HepG2 (cell line): ENCODE results near the gene TPPP2. TPM values are rescaled to one million over a fixed set of nuclear protein-coding genes. Genes with fewer than 3 reads are reported as not detected.

ENCODE experiments used
- GATAD2A ChIP-seq: IDR thresholded peaks from 2 replicates; pipeline ENCODE4 v1.6.1; 2016
- ISL2 ChIP-seq: sonication (generic); formaldehyde crosslinking; IDR thresholded peaks from 2 replicates; pipeline ENCODE4 v1.5.0; 2020; ENCODE audit warnings: missing genetic modification reagents
- MAFK ChIP-seq, 2 experiments: IDR thresholded peaks in 1 of 2; conservative IDR thresholded peaks in 1 of 2; 2 replicates each; pipeline ENCODE4 v1.6.1; 2011; ENCODE audit warnings: improper control_type of control experiment in 2 of 2, low read length in 2 of 2
- MTF2 ChIP-seq: sonication (generic); formaldehyde crosslinking; IDR thresholded peaks from 2 replicates; pipeline ENCODE4 v1.5.0; 2020; ENCODE audit warnings: missing genetic modification reagents, borderline replicate concordance
- NBN ChIP-seq: fragments of 450-650 bp; conservative IDR thresholded peaks from 2 replicates; pipeline ENCODE4 v1.6.1; 2017
- NRL ChIP-seq: sonication (generic); formaldehyde crosslinking; IDR thresholded peaks from 2 replicates; pipeline ENCODE4 v1.5.0; 2020; ENCODE audit warnings: missing genetic modification reagents, mild to moderate bottlenecking, moderate library complexity, borderline replicate concordance
- RBAK ChIP-seq: sonication (generic); formaldehyde crosslinking; IDR thresholded peaks from 2 replicates; pipeline ENCODE4 v1.5.1; 2020; ENCODE audit warnings: mild to moderate bottlenecking, missing genetic modification reagents
- SATB2 ChIP-seq: sonication (generic); formaldehyde crosslinking; IDR thresholded peaks from 2 replicates; pipeline ENCODE4 v1.5.0; 2020; ENCODE audit warnings: missing genetic modification reagents
- ZNF224 ChIP-seq: sonication (generic); formaldehyde crosslinking; IDR thresholded peaks from 2 replicates; pipeline ENCODE4 v1.5.0; 2020; ENCODE audit warnings: mild to moderate bottlenecking, missing genetic modification reagents
- ZNF232 ChIP-seq: sonication (generic); formaldehyde crosslinking; IDR thresholded peaks from 2 replicates; pipeline ENCODE4 v1.4.0; 2020; ENCODE audit warnings: missing genetic modification reagents, borderline replicate concordance
- ZNF234 ChIP-seq: sonication (generic); formaldehyde crosslinking; conservative IDR thresholded peaks from 2 replicates; pipeline ENCODE4 v1.5.1; 2020; ENCODE audit warnings: mild to moderate bottlenecking, missing genetic modification reagents
- ZNF3 ChIP-seq: IDR thresholded peaks from 2 replicates; pipeline ENCODE4 v1.7.0; 2017; ENCODE audit warnings: inconsistent platforms
- ZNF619 ChIP-seq: sonication (generic); formaldehyde crosslinking; IDR thresholded peaks from 2 replicates; pipeline ENCODE4 v1.4.0; 2020; ENCODE audit warnings: mild to moderate bottlenecking, missing genetic modification reagents
- ZNF75D ChIP-seq: sonication (generic); formaldehyde crosslinking; IDR thresholded peaks from 2 replicates; pipeline ENCODE4 v1.8.1; 2023; ENCODE audit warnings: missing genetic modification reagents, mild to moderate bottlenecking, borderline replicate concordance
- polyA plus RNA-seq, 8 experiments: library from polyadenylated mRNA; depleted of rRNA in 3 of 8; stranded (reverse) in 7 of 8; unstranded in 1 of 8; fragments of >200 nt; fragmentation: Illumina TruSeq in 4 of 8; extraction: Trizol in 4 of 8; gene quantifications; 2 replicates each; pipeline versions ENCODE4 v1.2.1 to v1.2.3, GENCODE V29; 2011 to 2016; ENCODE audit warnings: low read depth in 4 of 8, missing spikeins in 1 of 8, mixed read lengths in 1 of 8; ENCODE audit not compliant: insufficient read depth in 1 of 8
- total RNA-seq, 5 experiments: library from RNA; depleted of rRNA; stranded (reverse); fragments of >200 nt; fragmentation: Illumina TruSeq; extraction: Trizol; gene quantifications; 2 replicates each; pipeline ENCODE4 v1.2.3, GENCODE V29; 2016; ENCODE audit warnings: low read depth in 1 of 5
- TF ChIP-seq, protein P1 (sequence below): fragments of 450-650 bp; IDR thresholded peaks from 2 replicates; pipeline ENCODE4 v1.6.1; 2016
- TF ChIP-seq, protein P2 (sequence below): sonication (generic); formaldehyde crosslinking; IDR thresholded peaks from 2 replicates; pipeline ENCODE4 v1.4.0; 2020; ENCODE audit warnings: missing genetic modification reagents; ENCODE audit errors: not compliant biosample characterization
- TF ChIP-seq, protein P3 (sequence below): sonication (generic); formaldehyde crosslinking; IDR thresholded peaks from 2 replicates; pipeline ENCODE4 v1.8.1; 2023; ENCODE audit warnings: missing genetic modification reagents, mild to moderate bottlenecking, borderline replicate concordance
- TF ChIP-seq, protein P4 (sequence below): sonication (generic); formaldehyde crosslinking; IDR thresholded peaks from 2 replicates; pipeline ENCODE4 v1.5.1; 2020; ENCODE audit warnings: mild to moderate bottlenecking, missing genetic modification reagents, moderate library complexity
- TF ChIP-seq, protein P5 (sequence below): IDR thresholded peaks from 2 replicates; pipeline ENCODE4 v1.6.1; 2016; ENCODE audit warnings: low read depth, missing genetic modification reagents, missing compliant biosample characterization
- TF ChIP-seq, protein P6 (sequence below): sonication (generic); formaldehyde crosslinking; IDR thresholded peaks from 2 replicates; pipeline ENCODE4 v1.8.0; 2022; ENCODE audit warnings: mild to moderate bottlenecking, missing genetic modification reagents, moderate library complexity

TPPP2 gene
- total and polyA plus RNA-seq, 2 of the 13 experiments (the other 11 are each of a cell fraction or from before 2014, with no cell fraction given) = 0.58 to 4.2 TPM

DNA sequence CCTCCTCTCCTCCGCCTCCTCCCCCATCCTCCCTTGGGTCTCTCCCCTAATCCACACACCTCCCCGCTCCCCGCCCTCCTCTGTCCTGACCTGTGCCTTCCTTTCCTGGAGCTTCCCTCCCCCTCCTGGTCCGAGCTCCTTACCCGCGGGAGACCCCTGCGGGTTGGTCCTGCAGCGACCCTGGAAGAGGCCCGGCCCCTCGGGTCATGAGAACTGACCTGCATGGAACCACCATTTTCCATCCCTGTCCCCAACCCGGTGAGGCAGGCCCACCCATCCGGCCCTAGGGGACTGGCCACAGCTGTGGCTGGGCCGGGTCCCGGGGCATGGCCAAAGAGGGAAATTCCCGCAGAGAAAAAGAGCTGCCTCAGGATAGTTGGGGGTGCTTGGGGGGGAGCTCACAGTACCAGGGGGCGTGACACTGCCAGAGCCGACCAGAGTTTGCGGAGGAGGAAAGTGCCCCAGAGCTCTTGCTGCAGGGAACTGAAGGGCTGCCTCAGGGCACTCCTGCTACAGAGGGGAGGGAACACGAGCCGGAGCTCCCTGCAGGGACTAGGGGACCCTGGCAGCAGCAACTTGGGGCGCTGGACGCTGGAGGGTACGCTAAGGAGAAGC is 40.7 kb downstream of the TPPP2 start (continued):
- TF ChIP-seq, protein P1, sequence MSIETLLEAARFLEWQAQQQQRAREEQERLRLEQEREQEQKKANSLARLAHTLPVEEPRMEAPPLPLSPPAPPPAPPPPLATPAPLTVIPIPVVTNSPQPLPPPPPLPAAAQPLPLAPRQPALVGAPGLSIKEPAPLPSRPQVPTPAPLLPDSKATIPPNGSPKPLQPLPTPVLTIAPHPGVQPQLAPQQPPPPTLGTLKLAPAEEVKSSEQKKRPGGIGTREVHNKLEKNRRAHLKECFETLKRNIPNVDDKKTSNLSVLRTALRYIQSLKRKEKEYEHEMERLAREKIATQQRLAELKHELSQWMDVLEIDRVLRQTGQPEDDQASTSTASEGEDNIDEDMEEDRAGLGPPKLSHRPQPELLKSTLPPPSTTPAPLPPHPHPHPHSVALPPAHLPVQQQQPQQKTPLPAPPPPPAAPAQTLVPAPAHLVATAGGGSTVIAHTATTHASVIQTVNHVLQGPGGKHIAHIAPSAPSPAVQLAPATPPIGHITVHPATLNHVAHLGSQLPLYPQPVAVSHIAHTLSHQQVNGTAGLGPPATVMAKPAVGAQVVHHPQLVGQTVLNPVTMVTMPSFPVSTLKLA = no peak
- TF ChIP-seq SATB2 = no peak
- TF ChIP-seq, protein P2, sequence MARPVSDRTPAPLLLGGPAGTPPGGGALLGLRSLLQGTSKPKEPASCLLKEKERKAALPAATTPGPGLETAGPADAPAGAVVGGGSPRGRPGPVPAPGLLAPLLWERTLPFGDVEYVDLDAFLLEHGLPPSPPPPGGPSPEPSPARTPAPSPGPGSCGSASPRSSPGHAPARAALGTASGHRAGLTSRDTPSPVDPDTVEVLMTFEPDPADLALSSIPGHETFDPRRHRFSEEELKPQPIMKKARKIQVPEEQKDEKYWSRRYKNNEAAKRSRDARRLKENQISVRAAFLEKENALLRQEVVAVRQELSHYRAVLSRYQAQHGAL (CRISPR knock-in tag) = peak; percentile 83
- 0 out of 2 replicates have a peak, but pooled peaks have one; percentile 49 for TF ChIP-seq ZNF224
- no peak for TF ChIP-seq GATAD2A
- TF ChIP-seq, protein P3, sequence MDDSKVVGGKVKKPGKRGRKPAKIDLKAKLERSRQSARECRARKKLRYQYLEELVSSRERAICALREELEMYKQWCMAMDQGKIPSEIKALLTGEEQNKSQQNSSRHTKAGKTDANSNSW = 0 out of 2 replicates have a peak, but pooled peaks have one; percentile 1
- TF ChIP-seq ZNF3 (CRISPR knock-in tag) = no peak
- no peak for TF ChIP-seq MAFK (conservative IDR thresholded peaks at IDR 0.05 in 1 of 2, IDR thresholded peaks at IDR 0.05 in 1 of 2; ENCODE audit: low read length in 2 of 2)
- TF ChIP-seq ZNF234 = peak; percentile 95
- TF ChIP-seq, protein P4, sequence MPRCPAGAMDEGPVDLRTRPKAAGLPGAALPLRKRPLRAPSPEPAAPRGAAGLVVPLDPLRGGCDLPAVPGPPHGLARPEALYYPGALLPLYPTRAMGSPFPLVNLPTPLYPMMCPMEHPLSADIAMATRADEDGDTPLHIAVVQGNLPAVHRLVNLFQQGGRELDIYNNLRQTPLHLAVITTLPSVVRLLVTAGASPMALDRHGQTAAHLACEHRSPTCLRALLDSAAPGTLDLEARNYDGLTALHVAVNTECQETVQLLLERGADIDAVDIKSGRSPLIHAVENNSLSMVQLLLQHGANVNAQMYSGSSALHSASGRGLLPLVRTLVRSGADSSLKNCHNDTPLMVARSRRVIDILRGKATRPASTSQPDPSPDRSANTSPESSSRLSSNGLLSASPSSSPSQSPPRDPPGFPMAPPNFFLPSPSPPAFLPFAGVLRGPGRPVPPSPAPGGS (CRISPR knock-in tag) = no peak
- TF ChIP-seq ZNF232 = peak; percentile 72
- no peak; the same call in 1 of the 2 replicates for TF ChIP-seq RBAK (CRISPR knock-in tag)
- peak; percentile 95 for TF ChIP-seq NRL (CRISPR knock-in tag)
- TF ChIP-seq, protein P5, sequence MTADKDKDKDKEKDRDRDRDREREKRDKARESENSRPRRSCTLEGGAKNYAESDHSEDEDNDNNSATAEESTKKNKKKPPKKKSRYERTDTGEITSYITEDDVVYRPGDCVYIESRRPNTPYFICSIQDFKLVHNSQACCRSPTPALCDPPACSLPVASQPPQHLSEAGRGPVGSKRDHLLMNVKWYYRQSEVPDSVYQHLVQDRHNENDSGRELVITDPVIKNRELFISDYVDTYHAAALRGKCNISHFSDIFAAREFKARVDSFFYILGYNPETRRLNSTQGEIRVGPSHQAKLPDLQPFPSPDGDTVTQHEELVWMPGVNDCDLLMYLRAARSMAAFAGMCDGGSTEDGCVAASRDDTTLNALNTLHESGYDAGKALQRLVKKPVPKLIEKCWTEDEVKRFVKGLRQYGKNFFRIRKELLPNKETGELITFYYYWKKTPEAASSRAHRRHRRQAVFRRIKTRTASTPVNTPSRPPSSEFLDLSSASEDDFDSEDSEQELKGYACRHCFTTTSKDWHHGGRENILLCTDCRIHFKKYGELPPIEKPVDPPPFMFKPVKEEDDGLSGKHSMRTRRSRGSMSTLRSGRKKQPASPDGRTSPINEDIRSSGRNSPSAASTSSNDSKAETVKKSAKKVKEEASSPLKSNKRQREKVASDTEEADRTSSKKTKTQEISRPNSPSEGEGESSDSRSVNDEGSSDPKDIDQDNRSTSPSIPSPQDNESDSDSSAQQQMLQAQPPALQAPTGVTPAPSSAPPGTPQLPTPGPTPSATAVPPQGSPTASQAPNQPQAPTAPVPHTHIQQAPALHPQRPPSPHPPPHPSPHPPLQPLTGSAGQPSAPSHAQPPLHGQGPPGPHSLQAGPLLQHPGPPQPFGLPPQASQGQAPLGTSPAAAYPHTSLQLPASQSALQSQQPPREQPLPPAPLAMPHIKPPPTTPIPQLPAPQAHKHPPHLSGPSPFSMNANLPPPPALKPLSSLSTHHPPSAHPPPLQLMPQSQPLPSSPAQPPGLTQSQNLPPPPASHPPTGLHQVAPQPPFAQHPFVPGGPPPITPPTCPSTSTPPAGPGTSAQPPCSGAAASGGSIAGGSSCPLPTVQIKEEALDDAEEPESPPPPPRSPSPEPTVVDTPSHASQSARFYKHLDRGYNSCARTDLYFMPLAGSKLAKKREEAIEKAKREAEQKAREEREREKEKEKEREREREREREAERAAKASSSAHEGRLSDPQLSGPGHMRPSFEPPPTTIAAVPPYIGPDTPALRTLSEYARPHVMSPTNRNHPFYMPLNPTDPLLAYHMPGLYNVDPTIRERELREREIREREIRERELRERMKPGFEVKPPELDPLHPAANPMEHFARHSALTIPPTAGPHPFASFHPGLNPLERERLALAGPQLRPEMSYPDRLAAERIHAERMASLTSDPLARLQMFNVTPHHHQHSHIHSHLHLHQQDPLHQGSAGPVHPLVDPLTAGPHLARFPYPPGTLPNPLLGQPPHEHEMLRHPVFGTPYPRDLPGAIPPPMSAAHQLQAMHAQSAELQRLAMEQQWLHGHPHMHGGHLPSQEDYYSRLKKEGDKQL = no peak
- peak; percentile 25; the same call in 1 of the 2 replicates for TF ChIP-seq ZNF75D (CRISPR knock-in tag)
- no peak; the same call in 1 of the 2 replicates for TF ChIP-seq ZNF619 (CRISPR knock-in tag)
- no peak for TF ChIP-seq NBN
- no peak for TF ChIP-seq MTF2
- peak; percentile 38; the same call in 1 of the 2 replicates for TF ChIP-seq ISL2 (CRISPR knock-in tag)
- TF ChIP-seq, protein P6, sequence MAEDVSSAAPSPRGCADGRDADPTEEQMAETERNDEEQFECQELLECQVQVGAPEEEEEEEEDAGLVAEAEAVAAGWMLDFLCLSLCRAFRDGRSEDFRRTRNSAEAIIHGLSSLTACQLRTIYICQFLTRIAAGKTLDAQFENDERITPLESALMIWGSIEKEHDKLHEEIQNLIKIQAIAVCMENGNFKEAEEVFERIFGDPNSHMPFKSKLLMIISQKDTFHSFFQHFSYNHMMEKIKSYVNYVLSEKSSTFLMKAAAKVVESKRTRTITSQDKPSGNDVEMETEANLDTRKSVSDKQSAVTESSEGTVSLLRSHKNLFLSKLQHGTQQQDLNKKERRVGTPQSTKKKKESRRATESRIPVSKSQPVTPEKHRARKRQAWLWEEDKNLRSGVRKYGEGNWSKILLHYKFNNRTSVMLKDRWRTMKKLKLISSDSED (CRISPR knock-in tag) = no peak
